Neural progenitor cell (in vitro differentiated cells): ENCODE data around the gene ATXN10.

Source experiments
- CTCF ChIP-seq: fragments of 200-600 bp; sonication (generic); IDR thresholded peaks from 2 replicates; pipeline ENCODE4 v1.5.1; 2017; ENCODE audit warnings: antibody characterized with exemption, mild to moderate bottlenecking
- EZH2 ChIP-seq: fragments of 200-600 bp; sonication (generic); IDR thresholded peaks from 2 replicates; pipeline ENCODE4 v1.6.1; 2017; ENCODE audit warnings: antibody characterized with exemption, mild to moderate bottlenecking, moderate library complexity

DNA sequence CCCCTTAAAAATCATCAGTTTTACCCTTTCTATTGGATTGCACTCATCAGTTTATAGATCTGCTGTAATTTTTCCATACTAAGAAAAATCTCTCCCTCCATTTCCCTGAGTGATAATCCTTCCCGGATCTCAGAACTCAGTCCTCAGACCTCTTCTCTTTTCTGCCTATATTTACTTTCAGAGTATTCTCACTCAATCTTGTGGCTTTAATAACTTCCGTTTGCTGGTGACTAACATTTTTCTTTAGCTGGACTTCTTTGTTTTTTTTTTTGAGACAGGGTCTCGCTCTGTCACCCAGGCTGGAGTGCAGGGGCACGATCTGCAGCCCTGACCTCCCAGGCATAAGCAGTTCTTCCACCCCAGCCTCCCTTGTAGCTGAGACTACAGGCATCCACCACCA lies 10.4 kb downstream of the ATXN10 start:
- no peak for TF ChIP-seq EZH2
- no peak for TF ChIP-seq CTCF
